HUES6 (cell line): ENCODE measurements around the gene PALMD.

ENCODE experiments used
- H3K27ac ChIP-seq: 2 replicates; pipeline ENCODE4 v1.7.0; 2013; ENCODE audit warnings: low read depth, mild to moderate bottlenecking, low read length, inconsistent platforms
- H3K27me3 ChIP-seq: 2 replicates; pipeline ENCODE4 v1.6.1; 2013; ENCODE audit warnings: low read length; ENCODE audit not compliant: control insufficient read depth, insufficient read depth
- H3K36me3 ChIP-seq: 2 replicates; pipeline ENCODE4 v1.6.1; 2013; ENCODE audit warnings: low read length; ENCODE audit not compliant: control insufficient read depth, insufficient read depth
- H3K4me1 ChIP-seq: 2 replicates; pipeline ENCODE4 v1.6.1; 2013; ENCODE audit warnings: low read length; ENCODE audit not compliant: control insufficient read depth, insufficient read depth
- H3K4me3 ChIP-seq: 2 replicates; pipeline ENCODE4 v1.5.1; 2013; ENCODE audit warnings: low read depth, low read length
- H3K9ac ChIP-seq: one replicate; pipeline ENCODE4 v1.6.1; 2013; ENCODE audit warnings: mild to moderate bottlenecking, low read length
- H3K9me3 ChIP-seq: 2 replicates; pipeline ENCODE4 v1.6.1; 2013; ENCODE audit warnings: low read depth, low read length; ENCODE audit not compliant: control insufficient read depth, insufficient read depth

PALMD gene

GRCh38 chr1:99636647-99637175, 9.2 kb upstream of the PALMD start:
- no peak overlapping the region for H3K9ac ChIP-seq
- H3K4me3 ChIP-seq: no peak overlapping the region
- no peak overlapping the region for H3K27ac ChIP-seq
- no peaks in the 10 kb centered on the region for H3K27me3 ChIP-seq
- no peaks in the 10 kb centered on the region for H3K9me3 ChIP-seq
- no peaks in the 10 kb centered on the region for H3K4me1 ChIP-seq
- H3K36me3 ChIP-seq: no peaks in the 10 kb centered on the region

GRCh38 chr1:99638853-99639252, 7.1 kb upstream of the PALMD start:
- H3K27ac ChIP-seq: no peak overlapping the region
- no peak overlapping the region for H3K4me3 ChIP-seq
- H3K9me3 ChIP-seq: no peaks in the 10 kb centered on the region
- H3K9ac ChIP-seq: no peak overlapping the region
- H3K36me3 ChIP-seq: no peaks in the 10 kb centered on the region
- H3K4me1 ChIP-seq: no peaks in the 10 kb centered on the region
- H3K27me3 ChIP-seq: no peaks in the 10 kb centered on the region

- H3K9me3 ChIP-seq: no peaks in the 10 kb centered on the region
- no peak overlapping the region for H3K9ac ChIP-seq
- no peaks in the 10 kb centered on the region for H3K27me3 ChIP-seq
- H3K27ac ChIP-seq: no peak overlapping the region
- no peaks in the 10 kb centered on the region for H3K36me3 ChIP-seq
- no peak overlapping the region for H3K4me3 ChIP-seq
- no peaks in the 10 kb centered on the region for H3K4me1 ChIP-seq
These were observed 6.5 kb upstream of the PALMD start for GRCh38 chr1:99639408-99639807.

GRCh38 chr1:99639945-99640344, 6.0 kb upstream of the PALMD start:
- Histone ChIP-seq H3K27me3 (no peaks in the 10 kb centered on the region), H3K4me3 (no peak overlapping the region), H3K9me3 (no peaks in the 10 kb centered on the region), H3K9ac (no peak overlapping the region), H3K27ac (no peak overlapping the region), H3K36me3 (no peaks in the 10 kb centered on the region), H3K4me1 (0 out of 2 replicates have a peak, but pooled peaks cover under 1% of the 10 kb centered on the region)

- H3K36me3 ChIP-seq: no peaks in the 10 kb centered on the region
- H3K27ac ChIP-seq: no peak overlapping the region
- no peaks in the 10 kb centered on the region for H3K9me3 ChIP-seq
- no peak overlapping the region for H3K4me3 ChIP-seq
- H3K9ac ChIP-seq: no peak overlapping the region
- H3K27me3 ChIP-seq: no peaks in the 10 kb centered on the region
- peaks cover 7% of the 10 kb centered on the region for H3K4me1 ChIP-seq
These were observed 5.2 kb upstream of the PALMD start for GRCh38 chr1:99640672-99641071.

GRCh38 chr1:99641558-99641957, 4.4 kb upstream of the PALMD start:
- Histone ChIP-seq H3K4me3 (no peak overlapping the region), H3K27ac (no peak overlapping the region), H3K27me3 (no peaks in the 10 kb centered on the region), H3K9ac (no peak overlapping the region), H3K4me1 (peaks cover 16% of the 10 kb centered on the region), H3K9me3 (no peaks in the 10 kb centered on the region), H3K36me3 (no peaks in the 10 kb centered on the region)

GRCh38 chr1:99642053-99642452, 3.9 kb upstream of the PALMD start:
- Histone ChIP-seq H3K4me1 (peaks cover 19% of the 10 kb centered on the region), H3K27me3 (no peaks in the 10 kb centered on the region), H3K4me3 (no peak overlapping the region), H3K9me3 (no peaks in the 10 kb centered on the region), H3K36me3 (no peaks in the 10 kb centered on the region), H3K9ac (no peak overlapping the region), H3K27ac (no peak overlapping the region)

GRCh38 chr1:99643021-99643779, 2.7 kb upstream of the PALMD start:
- no peak overlapping the region for H3K4me3 ChIP-seq
- H3K27me3 ChIP-seq: no peaks in the 10 kb centered on the region
- H3K9me3 ChIP-seq: no peaks in the 10 kb centered on the region
- no peak overlapping the region for H3K27ac ChIP-seq
- H3K36me3 ChIP-seq: no peaks in the 10 kb centered on the region
- no peak overlapping the region for H3K9ac ChIP-seq
- peaks cover 19% of the 10 kb centered on the region for H3K4me1 ChIP-seq

- Histone ChIP-seq H3K4me3 (no peak overlapping the region), H3K27me3 (no peaks in the 10 kb centered on the region), H3K27ac (no peak overlapping the region), H3K36me3 (no peaks in the 10 kb centered on the region), H3K4me1 (peaks cover 19% of the 10 kb centered on the region), H3K9me3 (no peaks in the 10 kb centered on the region), H3K9ac (no peak overlapping the region)
These were observed 1.5 kb upstream of the PALMD start for GRCh38 chr1:99644279-99645004.

GRCh38 chr1:99645203-99645602, 710 bp upstream of the PALMD start:
- no peaks in the 10 kb centered on the region for H3K36me3 ChIP-seq
- no peaks in the 10 kb centered on the region for H3K9me3 ChIP-seq
- peaks cover 23% of the 10 kb centered on the region for H3K4me1 ChIP-seq
- no peak overlapping the region for H3K4me3 ChIP-seq
- no peaks in the 10 kb centered on the region for H3K27me3 ChIP-seq
- no peak overlapping the region for H3K9ac ChIP-seq
- no peak overlapping the region for H3K27ac ChIP-seq

- no peak overlapping the region for H3K9ac ChIP-seq
- no peaks in the 10 kb centered on the region for H3K9me3 ChIP-seq
- H3K27ac ChIP-seq: no peak overlapping the region
- no peaks in the 10 kb centered on the region for H3K36me3 ChIP-seq
- H3K27me3 ChIP-seq: no peaks in the 10 kb centered on the region
- no peak overlapping the region for H3K4me3 ChIP-seq
- H3K4me1 ChIP-seq: peaks cover 28% of the 10 kb centered on the region
These were observed 955 bp downstream of the PALMD start for GRCh38 chr1:99646868-99647267.
